GM23338 (cell line): ENCODE measurements around the gene MLEC. TPM values are rescaled to one million over a fixed set of nuclear protein-coding genes. Genes with fewer than 3 reads are reported as not detected.

ENCODE experiments used
- ATAC-seq: fragments of 200-7000 bp; cut with Tn5 transposase; 3 replicates; pipeline ENCODE4 v1.9.1; 2020
- DNase-seq: peaks from one replicate; pipeline ENCODE4 v3.0.0-alpha.2; 2015; ENCODE audit warnings: low spot score
- H2AFZ ChIP-seq: fragments of 200-600 bp; sonication (generic); 2 replicates; pipeline ENCODE4 v1.8.0; 2016; ENCODE audit warnings: antibody characterized with exemption, mild to moderate bottlenecking, moderate library complexity
- H3F3A ChIP-seq: fragments of 200-600 bp; sonication (generic); replicated peaks from 2 replicates; pipeline ENCODE4 v1.8.0; 2017; ENCODE audit warnings: antibody characterized with exemption, mixed run types, low read depth
- H3K27ac ChIP-seq: fragments of 200-600 bp; sonication (generic); 2 replicates; pipeline ENCODE4 v1.6.1; 2016; ENCODE audit warnings: low read depth
- H3K27me3 ChIP-seq: fragments of 200-600 bp; sonication (generic); 2 replicates; pipeline ENCODE4 v1.8.0; 2016; ENCODE audit warnings: mild to moderate bottlenecking, mixed run types, moderate library complexity; ENCODE audit not compliant: insufficient read depth
- H3K36me3 ChIP-seq: fragments of 200-600 bp; sonication (generic); 2 replicates; pipeline ENCODE4 v1.8.0; 2016; ENCODE audit warnings: mild to moderate bottlenecking; ENCODE audit not compliant: insufficient read depth
- H3K4me1 ChIP-seq: fragments of 200-600 bp; sonication (generic); 2 replicates; pipeline ENCODE4 v1.8.0; 2016; ENCODE audit warnings: mild to moderate bottlenecking, moderate library complexity; ENCODE audit not compliant: insufficient read depth
- H3K4me2 ChIP-seq: fragments of 200-600 bp; sonication (generic); 2 replicates; pipeline ENCODE4 v1.7.1; 2017; ENCODE audit warnings: mixed run types
- H3K4me3 ChIP-seq: fragments of 200-600 bp; sonication (generic); 2 replicates; pipeline ENCODE4 v1.6.1; 2016; ENCODE audit warnings: mixed run types
- H3K79me2 ChIP-seq: fragments of 200-600 bp; sonication (generic); replicated peaks from 2 replicates; pipeline ENCODE4 v1.8.0; 2017; ENCODE audit warnings: mild to moderate bottlenecking; ENCODE audit not compliant: insufficient read depth
- H3K9me2 ChIP-seq: fragments of 200-600 bp; sonication (generic); 2 replicates; pipeline ENCODE4 v1.8.0; 2017; ENCODE audit not compliant: insufficient read depth
- H4K20me1 ChIP-seq: fragments of 200-600 bp; sonication (generic); replicated peaks from 2 replicates; pipeline ENCODE4 v1.8.0; 2017; ENCODE audit warnings: mild to moderate bottlenecking; ENCODE audit not compliant: insufficient read depth
- H3K27ac Mint-ChIP-seq: 2 replicates; pipeline ENCODE4 v1.8.0; 2020; ENCODE audit warnings: inconsistent platforms, mild to moderate bottlenecking, moderate library complexity, mixed read lengths
- H3K27me3 Mint-ChIP-seq: 3 replicates; pipeline ENCODE4 v1.8.0; 2022; ENCODE audit warnings: low read depth, mild to moderate bottlenecking, moderate library complexity, mixed read lengths, inconsistent platforms; ENCODE audit not compliant: insufficient read depth, poor library complexity
- H3K36me3 Mint-ChIP-seq: 3 replicates; pipeline ENCODE4 v1.8.0; 2021; ENCODE audit warnings: low read depth, mild to moderate bottlenecking, inconsistent platforms, moderate library complexity, mixed read lengths
- H3K4me1 Mint-ChIP-seq: 3 replicates; pipeline ENCODE4 v1.8.0; 2020; ENCODE audit warnings: mild to moderate bottlenecking, inconsistent platforms, mixed read lengths
- H3K4me3 Mint-ChIP-seq: 3 replicates; pipeline ENCODE4 v1.8.0; 2021; ENCODE audit warnings: moderate library complexity, mild to moderate bottlenecking, inconsistent platforms, mixed read lengths
- H3K9me3 Mint-ChIP-seq: 3 replicates; pipeline ENCODE4 v1.8.0; 2020; ENCODE audit warnings: moderate library complexity, mild to moderate bottlenecking, inconsistent platforms, mixed read lengths
- CREB1 ChIP-seq: fragments of 250-450 bp; sonication (Bioruptor Pico); IDR thresholded peaks from 2 replicates; pipeline ENCODE4 v1.5.0; 2020; ENCODE audit warnings: low read depth, mild to moderate bottlenecking, moderate library complexity
- CTCF ChIP-seq, 2 experiments: fragments of 200-600 bp in 1 of 2; sonication (generic) in 1 of 2; conservative IDR thresholded peaks; 2 replicates each; pipeline versions ENCODE4 v1.5.1 to v1.6.1; 2016 to 2017; ENCODE audit warnings: antibody characterized with exemption in 2 of 2, low read depth in 2 of 2, mild to moderate bottlenecking in 2 of 2, moderate library complexity in 1 of 2
- ETS1 ChIP-seq: IDR thresholded peaks from 2 replicates; pipeline ENCODE4 v1.6.1; 2016; ENCODE audit warnings: antibody characterized with exemption
- EZH2 ChIP-seq: fragments of 200-600 bp; sonication (generic); IDR thresholded peaks from one replicate; pipeline ENCODE4 v1.8.0; 2017; ENCODE audit warnings: antibody characterized with exemption, mild to moderate bottlenecking, low read depth; ENCODE audit not compliant: unreplicated experiment
- EZH2phosphoT487 ChIP-seq: fragments of 200-600 bp; sonication (generic); IDR thresholded peaks from one replicate; pipeline ENCODE4 v1.8.1; 2018; ENCODE audit warnings: antibody characterized with exemption; ENCODE audit not compliant: unreplicated experiment
- JUNB ChIP-seq: IDR thresholded peaks from one replicate; pipeline ENCODE4 v1.6.1; 2016; ENCODE audit warnings: antibody characterized with exemption; ENCODE audit not compliant: unreplicated experiment
- NANOG ChIP-seq: IDR thresholded peaks from 2 replicates; pipeline ENCODE4 v1.6.1; 2016; ENCODE audit warnings: antibody characterized with exemption, borderline replicate concordance
- POLR2AphosphoS5 ChIP-seq: IDR thresholded peaks from 2 replicates; pipeline ENCODE4 v1.6.1; 2016; ENCODE audit warnings: antibody characterized with exemption, low read depth
- REST ChIP-seq: IDR thresholded peaks from one replicate; pipeline ENCODE4 v1.6.1; 2018; ENCODE audit warnings: antibody characterized with exemption; ENCODE audit not compliant: unreplicated experiment
- STAT1 ChIP-seq: IDR thresholded peaks from one replicate; pipeline ENCODE4 v1.6.1; 2016; ENCODE audit warnings: antibody characterized with exemption; ENCODE audit not compliant: unreplicated experiment
- ZNF114 ChIP-seq: fragments of 250-450 bp; sonication (Bioruptor Pico); IDR thresholded peaks from 2 replicates; pipeline ENCODE4 v1.5.0; 2020; ENCODE audit warnings: mild to moderate bottlenecking, moderate library complexity
- ZNF331 ChIP-seq: fragments of 250-450 bp; sonication (Bioruptor Pico); IDR thresholded peaks from 2 replicates; pipeline ENCODE4 v1.5.0; 2020; ENCODE audit warnings: low read depth, mild to moderate bottlenecking, moderate library complexity
- ZNF462 ChIP-seq: fragments of 250-450 bp; sonication (Bioruptor Pico); IDR thresholded peaks from 2 replicates; pipeline ENCODE4 v1.5.0; 2020; ENCODE audit warnings: mild to moderate bottlenecking, moderate library complexity
- polyA plus RNA-seq: library from polyadenylated mRNA; unstranded; fragments of >200 nt; fragmentation: Nextera tagmentation; extraction: Ambion mirVana; gene quantifications from 2 replicates; pipeline ENCODE4 v1.2.1, GENCODE V29; 2016
- total RNA-seq: library from RNA; depleted of rRNA; stranded (reverse); fragments of >200 nt; shearing (Covaris generic); gene quantifications from 2 replicates; pipeline ENCODE4 v1.2.3, GENCODE V29; 2014

MLEC gene
- total and polyA plus RNA-seq, 2 experiments from 2014 or later: 225 to 264 TPM

- no peak for TF ChIP-seq ZNF462 (CRISPR knock-in tag)
These were observed 25.7 kb downstream of the MLEC start (continued) for GRCh38 chr12:120712610-120713009.

- H4K20me1 ChIP-seq: peaks cover 12% of the 10 kb centered on the region
- H3F3A ChIP-seq: peaks cover 20% of the 10 kb centered on the region; the same call in 1 of the 2 replicates
- no peak overlapping the region for H3K27ac ChIP-seq
- no peaks in the 10 kb centered on the region for H3K27me3 ChIP-seq
- Mint-ChIP-seq H3K36me3 (peaks cover 59% of the 10 kb centered on the region), H3K4me1 (peaks cover 20% of the 10 kb centered on the region), H3K27ac (no peak overlapping the region), H3K27me3 (peaks cover 9% of the 10 kb centered on the region), H3K9me3 (no peaks in the 10 kb centered on the region), H3K4me3 (no peak overlapping the region)
- DNase-seq: peak; percentile 97
- H3K4me1 ChIP-seq: peaks cover 8% of the 10 kb centered on the region
- peak; percentile 50 for ATAC-seq
- H2AFZ ChIP-seq: no peak overlapping the region
- H3K4me3 ChIP-seq: no peak overlapping the region
- peaks cover 34% of the 10 kb centered on the region for H3K36me3 ChIP-seq
- no peak overlapping the region for H3K4me2 ChIP-seq
- no peaks in the 10 kb centered on the region for H3K9me2 ChIP-seq
- H3K79me2 ChIP-seq: peaks cover 40% of the 10 kb centered on the region
- no peak for TF ChIP-seq ZNF114 (CRISPR knock-in tag)
- no peak for TF ChIP-seq POLR2AphosphoS5
- no peak for TF ChIP-seq NANOG
- no peak for TF ChIP-seq STAT1
- no peak for TF ChIP-seq REST
- no peak for TF ChIP-seq EZH2phosphoT487
- TF ChIP-seq ETS1: no peak
- no peak for TF ChIP-seq JUNB
- TF ChIP-seq CTCF (conservative IDR thresholded peaks at IDR 0.05; ENCODE audit: low read depth in 2 of 2): peak; percentile 93 to 94
- 0 out of 2 replicates have a peak, but pooled peaks have one; percentile 25 for TF ChIP-seq CREB1 (CRISPR knock-in tag)
- no peak for TF ChIP-seq EZH2
- TF ChIP-seq ZNF331 (CRISPR knock-in tag): no peak
These were observed 27.0 kb downstream of the MLEC start for GRCh38 chr12:120713861-120714482.
